DOHH2 (cell line): Measurements from ENCODE around the gene SH2D4B.

Source experiments
- CTCF ChIP-seq: fragments of 200-600 bp; sonication (generic); IDR thresholded peaks from one replicate; pipeline ENCODE4 v1.5.1; 2014; ENCODE audit warnings: antibody characterized with exemption, mild to moderate bottlenecking, low read depth, low read length; ENCODE audit not compliant: poor library complexity, severe bottlenecking
- EZH2phosphoT487 ChIP-seq: fragments of 200-600 bp; sonication (generic); IDR thresholded peaks from 2 replicates; pipeline ENCODE4 v1.6.1; 2017; ENCODE audit warnings: borderline replicate concordance, mild to moderate bottlenecking, antibody characterized with exemption, low read length, moderate library complexity, mixed read lengths

DNA sequence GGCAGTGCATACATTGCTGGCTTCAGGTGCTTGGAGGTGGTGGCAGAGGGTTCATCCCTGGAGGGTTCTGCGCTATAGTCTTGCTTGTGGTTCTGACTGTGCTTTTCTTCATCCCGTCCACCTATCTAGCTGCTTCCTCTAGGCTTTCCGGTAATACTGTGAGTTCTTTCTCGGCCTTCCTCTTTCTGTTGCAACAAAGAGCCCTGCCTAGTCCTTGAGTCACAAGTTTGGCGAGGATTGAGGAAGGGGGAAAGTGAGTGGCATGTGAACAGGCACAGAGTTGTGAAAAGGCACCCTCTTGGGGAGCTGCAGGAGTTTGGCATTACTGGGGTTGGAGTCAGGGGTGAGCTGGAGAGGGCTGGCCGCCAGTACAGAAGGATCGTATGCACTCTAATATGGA is 123.0 kb downstream of the SH2D4B start:
- TF ChIP-seq CTCF (no peak), EZH2phosphoT487 (no peak)
